ENCODE measurements around the gene PRRT4.

Gene PRRT4

GRCh38 chr7:128309124-128309523 is 52.4 kb downstream of the PRRT4 start:
- no peak overlapping the region for H3K27ac ChIP-seq
- H3K4me3 ChIP-seq, result no peak overlapping the region
- DNase-seq (ENCODE audit: low spot score), result no peak
- TF ChIP-seq CTCF (IDR thresholded peaks at IDR 0.05), result no peak

DNA sequence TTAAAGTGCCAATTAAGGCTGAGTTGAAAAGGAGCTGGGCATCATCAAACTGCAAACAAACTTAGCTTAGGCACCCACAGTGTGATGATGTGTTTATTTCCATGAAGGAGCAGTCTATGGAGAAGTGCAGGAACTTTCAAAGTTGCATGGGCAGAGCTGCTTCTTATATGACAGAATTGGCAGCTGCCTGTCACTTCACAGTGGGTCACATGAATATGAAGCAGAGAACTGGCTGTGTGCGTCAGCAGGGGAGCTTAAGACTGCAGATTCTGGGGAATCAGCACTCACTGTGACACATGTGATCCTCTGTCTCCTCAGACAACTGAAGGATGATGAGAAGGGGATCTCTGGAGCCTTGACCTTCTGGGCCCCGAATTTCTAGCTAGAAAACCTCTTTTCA is 54.4 kb downstream of the PRRT4 start:
- Histone ChIP-seq H3K4me3 (no peak overlapping the region), H3K27ac (no peak overlapping the region)
- DNase-seq (ENCODE audit: low spot score), result no peak
- no peak for TF ChIP-seq CTCF (IDR thresholded peaks at IDR 0.05)

GRCh38 chr7:128304212-128304611 is 57.3 kb downstream of the PRRT4 start:
- no peak overlapping the region for H3K4me3 ChIP-seq
- no peak for TF ChIP-seq CTCF (IDR thresholded peaks at IDR 0.05)
- H3K27ac ChIP-seq, result no peak overlapping the region
- no peak for DNase-seq (ENCODE audit: low spot score)

DNA sequence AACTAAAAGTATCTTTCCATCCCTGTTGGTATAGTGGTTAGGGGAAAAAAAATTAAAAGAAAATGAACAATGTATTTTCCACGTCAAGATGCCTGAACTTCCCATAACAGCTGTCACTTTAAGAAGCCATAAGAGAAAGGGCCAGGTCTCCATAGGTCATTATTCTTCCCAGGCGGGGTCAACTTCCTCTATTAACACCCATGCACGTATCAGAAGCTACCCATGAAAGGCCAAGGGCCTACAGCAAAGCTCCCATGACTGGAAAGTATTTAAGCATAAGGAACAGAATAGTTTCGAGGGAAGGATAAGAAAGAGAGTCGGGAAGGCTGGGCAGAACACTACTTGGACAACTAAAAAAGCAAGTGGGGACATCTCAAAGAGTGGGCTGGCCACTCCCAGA is 57.8 kb downstream of the PRRT4 start:
- Histone ChIP-seq H3K4me3 (no peak overlapping the region), H3K27ac (no peak overlapping the region)
- no peak for TF ChIP-seq CTCF (IDR thresholded peaks at IDR 0.05)
- no peak for DNase-seq (ENCODE audit: low spot score)

- no peak for TF ChIP-seq CTCF (IDR thresholded peaks at IDR 0.05)
- DNase-seq (ENCODE audit: low spot score), result no peak
Measured at GRCh38 chr7:128303133-128303532, 58.4 kb downstream of the PRRT4 start.

DNA sequence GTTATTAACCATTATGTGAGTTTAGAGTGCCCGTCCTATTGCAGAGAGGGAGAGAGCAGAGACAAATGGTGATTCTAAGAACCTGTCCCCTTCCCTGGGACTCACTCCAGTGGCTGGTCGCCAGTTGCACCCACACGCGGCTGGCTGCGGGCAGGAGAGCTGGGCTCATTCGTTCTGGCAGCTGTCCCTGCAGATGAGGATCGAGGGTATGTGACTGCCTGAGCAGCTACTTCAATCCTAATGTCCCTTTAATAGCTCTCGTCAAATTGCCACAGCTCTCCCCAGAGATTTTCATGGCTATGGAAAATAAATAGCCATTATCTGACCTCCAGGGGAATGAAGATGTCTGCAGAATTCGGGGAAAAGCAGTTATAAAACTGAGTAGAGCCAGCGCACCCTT is 59.4 kb downstream of the PRRT4 start:
- Histone ChIP-seq H3K4me3 (no peak overlapping the region), H3K27ac (no peak overlapping the region)
- no peak for TF ChIP-seq CTCF (IDR thresholded peaks at IDR 0.05)
- DNase-seq (ENCODE audit: low spot score), result no peak

More at GRCh38 chr7:128303133-128303532, 58.4 kb downstream of the PRRT4 start:
- Histone ChIP-seq H3K27ac (no peak overlapping the region), H3K4me3 (no peak overlapping the region)

Data from coronary artery (tissue), 2 donors.